NK-92 (cell line): ENCODE data around the gene CCDC117.
"Not testable (repeated sequence)": the region's sequence is repeated elsewhere in the genome, so short reads cannot be mapped to it uniquely, and the experiment has no call there.

ENCODE experiments used
- DNase-seq: peaks from one replicate; lab custom pipeline; 2025; ENCODE audit not compliant: unreplicated experiment; lab: John Stamatoyannopoulos, UW

Gene CCDC117

DNA sequence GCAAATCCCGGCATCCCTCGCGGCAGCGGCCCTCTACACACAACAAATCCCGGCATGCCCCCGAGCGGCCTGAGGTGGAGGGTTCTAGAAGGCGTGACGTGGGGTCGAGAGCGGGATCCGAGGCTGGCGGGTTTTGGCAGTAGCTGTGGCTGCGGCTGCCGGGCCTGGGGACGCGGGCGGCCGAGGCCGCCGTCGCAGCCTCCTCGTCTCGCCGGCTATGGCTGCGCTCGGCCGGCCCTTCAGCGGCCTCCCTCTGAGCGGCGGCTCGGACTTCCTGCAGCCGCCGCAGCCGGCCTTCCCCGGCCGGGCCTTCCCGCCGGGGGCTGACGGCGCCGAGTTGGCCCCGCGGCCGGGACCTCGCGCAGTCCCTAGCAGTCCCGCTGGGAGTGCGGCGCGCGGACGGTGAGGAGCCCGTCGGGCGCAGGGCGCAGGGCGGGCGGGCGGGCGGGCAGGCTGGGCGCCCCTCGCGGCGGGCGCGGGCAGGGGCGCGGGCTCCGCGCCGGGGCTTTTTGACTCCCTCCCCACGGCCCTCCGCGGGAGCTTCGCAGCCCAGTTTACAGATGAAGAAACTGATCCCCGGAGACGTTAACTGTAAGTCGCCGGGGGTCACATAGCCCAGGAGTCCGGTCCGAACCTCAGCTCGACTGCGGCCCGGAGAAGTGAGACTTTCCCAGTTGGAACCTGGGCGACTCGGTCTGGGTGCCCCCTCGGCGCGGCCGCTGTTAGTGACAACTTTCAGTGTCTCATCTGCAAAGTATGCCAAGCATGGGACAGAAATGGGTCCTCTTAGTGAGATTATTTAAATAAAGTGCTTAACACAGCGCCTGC is at the start of gene CCDC117:
Gene CCDC117, plus strand, starts transcription at position 63 of the 828 bp plus-strand sequence. Its CDS starts 155 bp downstream, at position 218.
- peak; percentile 59 for DNase-seq

- DNase-seq, result no peak
These were observed 44.5 kb upstream of the CCDC117 start for GRCh38 chr22:28728002-28728401.

- no peak for DNase-seq
These were observed 43.7 kb upstream of the CCDC117 start for GRCh38 chr22:28728621-28729313.

DNA sequence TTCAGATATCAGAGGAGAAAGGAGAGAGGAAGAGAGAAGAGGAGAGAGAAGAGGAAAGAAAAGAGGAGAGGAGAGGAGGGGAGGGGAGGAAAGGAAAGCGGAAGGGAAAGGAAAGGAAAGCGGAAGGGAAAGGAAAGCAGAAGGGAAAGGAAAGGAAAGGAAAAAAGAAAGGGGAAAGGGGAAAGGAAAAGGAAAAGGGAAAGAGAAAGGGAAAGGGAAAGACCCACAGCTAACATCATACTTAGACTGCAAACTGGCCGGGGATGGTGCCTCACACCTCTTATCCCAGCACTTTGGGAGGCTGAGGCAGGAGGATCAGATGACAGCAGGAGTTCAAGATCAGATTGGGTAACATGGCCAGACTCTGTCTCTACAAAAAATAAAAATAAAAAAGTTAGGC is 42.3 kb upstream of the CCDC117 start:
- DNase-seq, result no peak

DNA sequence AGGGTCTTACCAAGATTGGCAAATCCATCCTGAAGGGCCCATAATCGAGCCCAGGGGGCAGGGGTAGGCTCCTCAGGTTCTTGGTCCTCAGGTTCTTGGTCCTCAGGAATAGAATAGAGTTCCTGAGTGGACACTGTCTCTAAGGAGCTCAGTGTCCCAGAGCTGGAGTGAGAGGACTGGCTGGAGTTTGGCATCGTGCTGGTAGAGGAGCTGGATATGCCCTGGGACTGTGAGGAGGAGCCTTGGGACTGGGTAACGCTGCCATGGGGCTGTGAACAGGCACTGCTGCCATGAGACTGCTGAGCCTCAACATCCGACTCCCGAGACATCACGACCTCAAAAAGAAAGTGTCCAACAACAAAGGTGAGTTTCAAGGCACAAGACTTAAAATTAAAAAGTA is 38.1 kb upstream of the CCDC117 start:
- no peak for DNase-seq

- no peak for DNase-seq
These were observed 36.0 kb upstream of the CCDC117 start for GRCh38 chr22:28736301-28737155.

DNA sequence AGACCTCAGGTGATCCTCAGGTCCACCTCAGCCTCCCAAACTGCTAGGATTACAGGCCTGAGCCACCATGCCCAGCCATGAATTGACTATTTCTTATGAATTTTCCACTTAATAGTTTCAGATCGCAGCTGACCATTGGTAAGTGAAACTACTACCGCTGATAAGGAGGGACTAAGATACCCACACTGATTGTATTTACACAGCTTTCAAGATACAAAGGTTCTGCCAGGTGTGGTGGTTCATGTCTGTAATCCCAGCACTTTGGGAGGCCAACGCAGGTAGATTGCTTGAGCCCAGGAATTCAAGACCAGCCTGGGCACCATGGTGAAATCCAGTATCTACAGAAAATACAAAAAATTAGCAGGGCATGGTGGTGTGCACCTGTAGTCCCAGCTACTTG is 34.8 kb upstream of the CCDC117 start:
- DNase-seq, result no peak

GRCh38 chr22:28738876-28739275 is 33.6 kb upstream of the CCDC117 start:
- not testable (repeated sequence) for DNase-seq

GRCh38 chr22:28741200-28741784 is 31.2 kb upstream of the CCDC117 start:
- no peak for DNase-seq

GRCh38 chr22:28741785-28742561 is 30.5 kb upstream of the CCDC117 start, which contains the start of the genes CHEK2 and HSCB:
CHEK2 (minus strand) TSS chr22:28741820; CDS start chr22:28734721, 7,099 bp downstream.
HSCB (plus strand) TSS chr22:28742039; CDS start chr22:28742096, 57 bp downstream.
- peak; percentile 75 for DNase-seq

DNA sequence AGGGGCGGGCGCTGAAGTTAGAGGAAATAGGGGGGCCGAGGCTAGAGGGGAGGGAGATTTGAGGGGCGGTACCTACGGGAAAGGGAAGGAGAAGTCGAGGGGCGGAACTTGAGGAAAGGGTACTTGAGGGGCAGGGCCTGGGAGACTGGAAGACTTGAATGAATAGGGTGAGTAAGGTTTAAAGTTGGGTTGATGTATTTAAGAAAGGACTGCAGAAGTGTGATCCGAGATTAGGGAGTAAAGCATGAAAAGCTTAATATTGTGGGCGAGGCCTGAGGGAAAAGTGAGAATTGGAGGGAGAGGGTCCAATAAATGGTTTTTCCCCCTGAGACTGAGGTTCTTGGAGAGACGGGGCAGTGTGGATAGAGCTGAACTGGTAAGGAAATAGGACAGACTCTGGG is 29.9 kb upstream of the CCDC117 start:
- no peak for DNase-seq

DNA sequence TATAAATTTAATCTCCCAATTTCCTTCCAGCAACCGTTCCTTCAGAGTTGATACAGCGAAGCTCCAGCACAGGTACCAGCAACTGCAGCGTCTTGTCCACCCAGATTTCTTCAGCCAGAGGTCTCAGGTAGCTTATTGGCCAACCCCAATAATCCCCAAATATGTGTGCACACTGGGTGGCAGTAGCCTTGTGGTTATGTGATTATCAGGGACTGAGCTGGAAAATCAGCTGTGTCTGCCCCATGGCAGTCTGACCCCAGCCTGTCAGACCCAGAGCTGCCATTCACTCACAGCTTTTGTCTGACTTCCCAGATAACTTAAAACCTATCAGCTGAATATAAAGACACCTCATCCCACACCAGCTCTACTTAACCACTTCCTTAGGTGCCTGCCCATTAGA is 28.6 kb upstream of the CCDC117 start:
- no peak for DNase-seq

DNA sequence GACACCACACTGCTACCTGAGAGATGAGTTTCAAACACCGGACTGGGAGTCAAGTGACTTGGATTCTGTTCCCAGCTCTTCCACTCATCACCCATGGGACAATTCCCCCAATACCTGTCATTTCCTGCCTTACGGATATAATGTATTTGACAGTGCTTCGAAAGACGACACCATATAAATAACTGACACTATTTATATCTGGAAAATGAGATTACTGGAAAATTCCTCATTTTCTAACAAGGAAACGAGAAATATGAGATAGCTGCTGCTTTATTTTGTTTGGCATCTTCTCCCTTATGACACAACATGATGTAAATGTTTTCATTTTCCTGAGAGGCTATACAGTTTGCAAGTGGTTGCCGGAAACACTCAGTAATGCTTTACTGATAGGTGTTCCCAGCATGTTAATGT is 22.0 kb upstream of the CCDC117 start:
- no peak for DNase-seq

GRCh38 chr22:28754512-28754911 is 18.0 kb upstream of the CCDC117 start:
- DNase-seq, result not testable (repeated sequence)

- DNase-seq, result no peak
These were observed 12.5 kb upstream of the CCDC117 start for GRCh38 chr22:28759861-28760560.

DNA sequence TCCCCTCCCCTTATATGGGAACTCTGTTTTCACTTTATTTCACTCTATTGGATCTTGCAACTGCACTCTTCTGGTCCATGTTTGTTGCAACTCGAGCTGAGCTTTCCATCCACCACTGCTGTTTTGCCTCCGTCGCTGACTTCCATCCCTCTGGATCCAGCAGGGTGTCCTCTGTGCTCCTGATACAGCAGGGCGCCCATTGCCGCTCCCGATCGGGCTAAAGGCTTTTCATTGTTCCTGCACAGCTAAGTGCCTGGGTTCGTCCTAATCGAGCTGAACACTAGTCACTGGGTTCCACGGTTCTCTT is 11.1 kb upstream of the CCDC117 start:
- no peak for DNase-seq

GRCh38 chr22:28762000-28762399 is 10.5 kb upstream of the CCDC117 start:
- DNase-seq, result not testable (repeated sequence)

GRCh38 chr22:28766628-28767027 is 5.9 kb upstream of the CCDC117 start:
- DNase-seq, result no peak

DNA sequence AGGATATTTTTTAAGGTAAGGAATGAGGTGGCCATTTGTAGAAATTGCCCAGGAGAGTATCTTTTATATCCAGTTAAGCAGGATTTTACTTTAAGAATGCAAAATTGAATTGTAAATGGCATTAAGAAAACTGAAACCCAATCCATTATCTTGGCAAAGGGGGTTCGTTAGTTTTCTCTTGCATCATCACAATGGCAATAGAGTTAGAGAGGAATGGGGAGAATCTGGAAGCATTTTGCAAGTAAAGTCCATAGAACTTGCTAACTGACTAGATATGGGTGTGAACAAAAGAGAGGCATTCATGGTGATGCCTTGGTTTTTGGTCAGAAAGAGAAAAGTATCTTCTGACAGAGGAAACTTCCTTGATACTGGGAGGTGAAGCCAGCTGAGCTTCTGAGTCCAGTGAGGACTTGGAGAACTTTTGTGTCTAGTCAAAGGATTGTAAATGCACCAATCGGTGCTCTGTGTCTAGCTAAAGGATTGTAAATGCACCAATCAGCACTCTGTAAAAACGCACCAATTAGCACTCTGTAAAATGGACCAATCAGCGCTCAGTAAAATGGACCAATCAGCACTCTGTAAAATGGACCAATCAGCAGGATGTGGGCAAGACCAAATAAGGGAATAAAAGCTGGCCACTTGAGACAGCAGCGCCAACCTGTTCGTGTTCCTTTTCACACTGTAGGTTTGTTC is 3.6 kb upstream of the CCDC117 start:
- no peak for DNase-seq
